ENCODE measurements around the gene BCL2L14. TPM values are rescaled to one million over a fixed set of nuclear protein-coding genes. Genes with fewer than 3 reads are reported as not detected.

BCL2L14 gene
- total RNA-seq, 1 donor from 2014 or later, result 0.86 TPM

DNA sequence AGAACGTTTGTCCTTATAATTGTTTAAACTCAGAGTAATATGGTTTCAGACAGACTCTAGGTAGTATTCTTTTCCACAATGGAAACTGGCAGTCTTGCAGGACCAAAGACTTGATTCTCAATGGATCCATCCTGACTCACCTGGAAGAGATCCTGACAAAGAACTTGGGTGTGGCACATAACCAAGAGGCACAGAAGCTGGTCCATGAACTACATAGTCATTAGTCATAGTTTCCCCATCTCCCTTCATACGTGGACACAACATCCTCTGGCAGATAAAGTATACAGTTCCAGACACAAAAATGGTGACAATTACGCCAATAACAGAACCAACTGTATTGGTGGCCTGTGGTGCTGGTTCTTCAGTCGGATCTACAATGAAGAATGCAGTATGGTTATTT, 55.8 kb downstream of the BCL2L14 start:
- TF ChIP-seq, protein P1, sequence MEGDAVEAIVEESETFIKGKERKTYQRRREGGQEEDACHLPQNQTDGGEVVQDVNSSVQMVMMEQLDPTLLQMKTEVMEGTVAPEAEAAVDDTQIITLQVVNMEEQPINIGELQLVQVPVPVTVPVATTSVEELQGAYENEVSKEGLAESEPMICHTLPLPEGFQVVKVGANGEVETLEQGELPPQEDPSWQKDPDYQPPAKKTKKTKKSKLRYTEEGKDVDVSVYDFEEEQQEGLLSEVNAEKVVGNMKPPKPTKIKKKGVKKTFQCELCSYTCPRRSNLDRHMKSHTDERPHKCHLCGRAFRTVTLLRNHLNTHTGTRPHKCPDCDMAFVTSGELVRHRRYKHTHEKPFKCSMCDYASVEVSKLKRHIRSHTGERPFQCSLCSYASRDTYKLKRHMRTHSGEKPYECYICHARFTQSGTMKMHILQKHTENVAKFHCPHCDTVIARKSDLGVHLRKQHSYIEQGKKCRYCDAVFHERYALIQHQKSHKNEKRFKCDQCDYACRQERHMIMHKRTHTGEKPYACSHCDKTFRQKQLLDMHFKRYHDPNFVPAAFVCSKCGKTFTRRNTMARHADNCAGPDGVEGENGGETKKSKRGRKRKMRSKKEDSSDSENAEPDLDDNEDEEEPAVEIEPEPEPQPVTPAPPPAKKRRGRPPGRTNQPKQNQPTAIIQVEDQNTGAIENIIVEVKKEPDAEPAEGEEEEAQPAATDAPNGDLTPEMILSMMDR (conservative IDR thresholded peaks at IDR 0.05), result no peak
- H3K9me3 Mint-ChIP-seq, result no peaks in the 10 kb centered on the region
- peaks cover 26% of the 10 kb centered on the region for H3K36me3 Mint-ChIP-seq (ENCODE audit: low read depth)
- H3K27ac Mint-ChIP-seq (ENCODE audit: unreplicated experiment), result no peak overlapping the region
- no peaks in the 10 kb centered on the region for H3K27me3 Mint-ChIP-seq (ENCODE audit: low read depth)
- DNase-seq (ENCODE audit: low read depth, low spot score), result no peak
- no peak overlapping the region for H3K4me3 Mint-ChIP-seq
- H3K4me1 Mint-ChIP-seq, result no peaks in the 10 kb centered on the region

DNA sequence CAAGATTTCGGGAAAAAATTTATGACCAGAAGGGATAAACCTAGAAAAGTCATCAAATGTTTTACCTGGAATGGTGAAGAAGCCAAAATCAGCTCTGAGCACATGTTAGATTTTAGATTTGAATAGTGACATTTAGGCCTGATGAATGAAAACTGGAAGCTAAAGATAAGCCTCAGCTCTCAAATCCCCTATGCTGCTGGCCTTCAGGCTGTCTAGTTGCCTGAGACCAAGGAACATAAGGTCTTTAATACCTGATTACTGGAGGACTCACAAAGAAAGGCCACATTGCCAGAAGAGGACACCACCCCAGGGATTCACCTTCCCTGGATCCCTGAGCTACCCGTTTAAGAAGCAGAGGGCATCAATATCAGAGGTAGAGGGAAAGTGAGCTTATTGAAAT, 56.6 kb downstream of the BCL2L14 start:
- Mint-ChIP-seq H3K27ac (ENCODE audit: unreplicated experiment) (no peak overlapping the region), H3K4me1 (no peaks in the 10 kb centered on the region), H3K36me3 (ENCODE audit: low read depth) (peaks cover 29% of the 10 kb centered on the region)

DNA sequence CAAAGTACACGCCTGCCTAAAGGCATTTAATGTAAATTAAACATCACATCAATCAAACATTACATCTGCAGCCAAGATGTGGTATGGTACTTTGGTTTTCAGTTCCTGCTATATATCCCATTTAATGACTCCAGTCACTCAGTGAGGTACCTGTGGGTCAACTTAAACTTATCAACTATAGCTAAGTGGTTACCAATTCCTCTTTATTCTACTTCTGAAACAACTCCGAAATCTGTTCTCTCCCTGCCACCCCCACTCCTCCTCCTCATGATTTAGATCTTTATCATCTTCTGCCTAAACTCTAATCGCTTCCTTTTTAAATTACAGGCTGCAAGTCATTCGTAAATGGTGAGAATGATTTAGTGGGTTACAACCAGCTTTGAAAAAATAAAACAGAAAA, 57.9 kb downstream of the BCL2L14 start:
- H3K4me1 Mint-ChIP-seq, result peaks cover 6% of the 10 kb centered on the region
- H3K4me3 Mint-ChIP-seq, result no peak overlapping the region
- H3K36me3 Mint-ChIP-seq (ENCODE audit: low read depth), result peaks cover 31% of the 10 kb centered on the region
- DNase-seq (ENCODE audit: low read depth, low spot score), result no peak
- no peaks in the 10 kb centered on the region for H3K9me3 Mint-ChIP-seq
- no peak overlapping the region for H3K27ac Mint-ChIP-seq (ENCODE audit: unreplicated experiment)
- H3K27me3 Mint-ChIP-seq (ENCODE audit: low read depth), result no peaks in the 10 kb centered on the region
- TF ChIP-seq, protein P1 (conservative IDR thresholded peaks at IDR 0.05), result no peak

More for the DNA sequence above, 56.6 kb downstream of the BCL2L14 start:
- Mint-ChIP-seq H3K27me3 (ENCODE audit: low read depth) (no peaks in the 10 kb centered on the region), H3K4me3 (no peak overlapping the region), H3K9me3 (no peaks in the 10 kb centered on the region)
- TF ChIP-seq, protein P1 (conservative IDR thresholded peaks at IDR 0.05), result no peak
- no peak for DNase-seq (ENCODE audit: low read depth, low spot score)

DNA sequence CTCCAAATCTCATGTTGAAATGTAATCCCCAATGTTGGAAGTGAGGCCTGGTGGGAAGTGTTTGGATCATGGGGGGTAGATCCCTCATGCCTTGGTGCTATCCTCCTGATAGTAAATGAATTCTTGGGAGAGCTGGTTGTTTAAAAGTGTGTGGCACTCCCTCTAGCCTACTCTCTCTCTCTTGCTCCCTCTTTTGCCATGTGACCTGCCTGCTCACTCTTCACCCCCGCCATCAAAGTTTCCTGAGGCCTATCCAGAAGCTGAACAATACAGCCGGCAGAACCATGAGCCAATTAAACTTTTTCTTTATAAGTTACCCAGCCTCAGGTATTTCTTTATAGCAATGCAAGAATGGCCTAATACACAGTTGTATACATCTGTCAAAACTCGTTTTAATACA, 62.5 kb downstream of the BCL2L14 start:
- H3K27ac Mint-ChIP-seq (ENCODE audit: unreplicated experiment), result peak overlapping the region; percentile 37
- peaks cover 6% of the 10 kb centered on the region for H3K4me1 Mint-ChIP-seq
- H3K36me3 Mint-ChIP-seq (ENCODE audit: low read depth), result peaks cover 22% of the 10 kb centered on the region
- H3K4me3 Mint-ChIP-seq, result no peak overlapping the region
- DNase-seq (ENCODE audit: low read depth, low spot score), result no peak
- no peaks in the 10 kb centered on the region for H3K9me3 Mint-ChIP-seq
- no peaks in the 10 kb centered on the region for H3K27me3 Mint-ChIP-seq (ENCODE audit: low read depth)
- TF ChIP-seq, protein P1 (conservative IDR thresholded peaks at IDR 0.05), result no peak

DNA sequence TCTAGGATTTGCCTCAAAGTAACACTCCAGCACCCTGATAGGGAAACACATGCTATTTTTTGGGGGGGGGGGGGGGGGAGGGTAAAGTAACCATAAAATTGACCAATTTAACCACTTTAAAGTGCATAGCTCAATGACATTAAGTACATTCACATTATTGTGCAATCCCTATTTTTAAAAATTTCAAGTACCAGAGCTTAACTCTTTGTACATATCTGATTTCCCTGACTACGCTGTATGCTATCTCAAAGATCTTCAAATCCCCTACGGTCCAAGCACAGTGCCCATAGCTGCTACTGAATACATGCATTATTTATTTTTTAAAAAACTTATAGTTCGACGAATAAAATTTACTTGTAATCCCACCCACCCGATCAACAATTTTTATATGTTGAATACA, 63.0 kb downstream of the BCL2L14 start:
- H3K27ac Mint-ChIP-seq (ENCODE audit: unreplicated experiment), result no peak overlapping the region
- DNase-seq (ENCODE audit: low read depth, low spot score), result no peak
- H3K9me3 Mint-ChIP-seq, result no peaks in the 10 kb centered on the region
- peaks cover 21% of the 10 kb centered on the region for H3K36me3 Mint-ChIP-seq (ENCODE audit: low read depth)
- no peaks in the 10 kb centered on the region for H3K27me3 Mint-ChIP-seq (ENCODE audit: low read depth)
- peaks cover 6% of the 10 kb centered on the region for H3K4me1 Mint-ChIP-seq
- no peak overlapping the region for H3K4me3 Mint-ChIP-seq
- TF ChIP-seq, protein P1 (conservative IDR thresholded peaks at IDR 0.05), result no peak
